GM18511 (cell line): ENCODE measurements around the gene GATA6.

ENCODE experiments used
- ATAC-seq: cut with Tn5 transposase; IDR thresholded peaks from one replicate; pipeline ENCODE4 v1.9.1; 2021; ENCODE audit warnings: mild to moderate bottlenecking, moderate library complexity; ENCODE audit not compliant: unreplicated experiment

GATA6 gene

GRCh38 chr18:22169011-22169888 is at the start of gene GATA6:
Gene GATA6, plus strand, starts transcription at chr18:22169589. Its CDS starts 1,556 bp downstream, at chr18:22171145.
- peak; percentile 62 for ATAC-seq

- ATAC-seq: no peak
Measured at GRCh38 chr18:22124970-22125369, 44.4 kb upstream of the GATA6 start.

- ATAC-seq: no peak
Measured at GRCh38 chr18:22128954-22129353, 40.4 kb upstream of the GATA6 start.

- ATAC-seq: no peak
Measured at GRCh38 chr18:22129778-22130177, 39.6 kb upstream of the GATA6 start.

DNA sequence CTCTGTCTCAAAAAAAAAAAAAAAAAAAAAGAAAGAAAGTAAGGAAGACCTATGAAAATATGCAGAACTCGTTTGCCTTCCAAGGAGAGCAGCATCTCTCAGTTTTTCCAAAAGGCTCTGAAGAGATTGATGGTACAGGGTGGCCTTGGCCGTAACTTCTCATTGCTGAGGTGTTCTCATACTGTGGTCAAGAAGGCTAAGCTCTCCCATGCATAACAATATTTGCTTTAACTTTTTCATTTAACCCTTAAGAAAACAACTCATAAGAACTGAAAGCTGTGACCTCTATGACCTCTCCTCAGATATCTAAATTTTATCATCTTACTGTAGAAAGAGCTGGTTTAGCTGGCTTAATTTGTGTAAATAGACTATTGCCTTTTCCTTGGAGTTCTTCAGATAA is 37.1 kb upstream of the GATA6 start:
- peak; percentile 65 for ATAC-seq

- peak; percentile 73 for ATAC-seq
Measured at GRCh38 chr18:22132763-22133162, 36.6 kb upstream of the GATA6 start.

- no peak for ATAC-seq
Measured at GRCh38 chr18:22136395-22136794, 33.0 kb upstream of the GATA6 start.

- ATAC-seq: no peak
Measured at GRCh38 chr18:22141211-22141610, 28.2 kb upstream of the GATA6 start.

DNA sequence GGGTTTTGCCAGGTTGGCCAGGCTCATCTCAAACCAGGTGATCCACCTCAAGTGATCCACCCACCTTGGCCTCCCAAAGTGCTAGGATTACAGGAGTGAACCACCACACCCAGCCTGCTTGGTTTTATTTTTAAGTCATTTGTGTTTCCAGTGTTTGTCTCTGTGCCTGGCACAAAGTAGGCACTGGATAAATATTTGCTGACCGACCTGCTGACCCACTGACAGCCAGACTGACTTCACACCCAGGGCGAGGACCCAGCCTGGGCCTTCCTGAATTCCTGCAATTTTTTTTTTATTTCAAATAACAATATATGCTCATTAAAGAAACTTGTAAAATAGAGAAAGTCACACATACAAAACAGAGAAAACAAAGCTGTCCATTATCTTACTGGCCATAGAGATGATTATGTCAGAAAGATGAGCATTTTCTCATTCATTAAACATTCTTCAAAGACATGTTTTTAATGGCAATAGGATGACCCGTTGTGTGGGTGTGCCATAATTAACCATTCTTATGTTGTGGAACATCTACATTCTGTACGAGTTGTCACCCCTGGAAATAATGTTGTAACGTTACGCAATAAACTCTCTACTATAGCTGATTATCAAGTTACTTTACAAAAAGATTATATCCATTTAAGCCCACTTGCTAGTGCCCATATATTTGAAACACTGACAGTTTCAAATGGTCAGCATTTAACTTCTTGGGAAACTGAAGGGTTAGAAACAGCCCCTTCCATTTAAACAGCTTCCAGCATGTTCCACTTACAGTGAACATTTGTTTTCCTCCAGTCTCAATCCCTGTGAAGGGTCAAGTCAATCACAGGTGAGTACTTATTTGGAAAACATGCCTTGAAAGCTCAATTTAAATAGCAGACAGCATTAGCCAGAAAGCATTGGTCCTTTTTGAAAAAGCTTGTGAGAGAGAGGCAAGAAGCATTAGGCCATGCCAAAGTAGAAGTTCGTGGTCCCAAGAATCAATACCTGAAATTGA is 25.7 kb upstream of the GATA6 start:
- no peak for ATAC-seq

DNA sequence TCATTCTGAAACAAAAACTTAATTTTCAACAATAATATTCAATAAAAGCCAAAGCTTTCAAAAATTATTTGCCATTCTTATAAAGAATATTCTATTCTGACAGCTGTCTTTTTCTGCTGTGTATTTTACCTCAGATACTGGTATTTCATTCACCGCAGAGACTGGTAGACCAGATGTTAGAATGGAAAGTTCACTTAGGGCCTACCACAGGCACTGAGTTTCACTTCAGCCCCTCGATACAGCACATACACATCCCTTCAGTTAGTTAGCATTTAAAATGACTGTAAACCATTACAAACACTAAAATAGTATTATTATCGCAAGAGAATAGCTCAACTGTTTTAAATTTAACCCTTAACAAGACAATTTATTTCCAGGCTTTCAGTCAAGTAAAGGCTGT is 24.2 kb upstream of the GATA6 start:
- ATAC-seq: no peak

- ATAC-seq: no peak
Measured at GRCh38 chr18:22149710-22150109, 19.7 kb upstream of the GATA6 start.

GRCh38 chr18:22152093-22152492 is 17.3 kb upstream of the GATA6 start:
- ATAC-seq: no peak

DNA sequence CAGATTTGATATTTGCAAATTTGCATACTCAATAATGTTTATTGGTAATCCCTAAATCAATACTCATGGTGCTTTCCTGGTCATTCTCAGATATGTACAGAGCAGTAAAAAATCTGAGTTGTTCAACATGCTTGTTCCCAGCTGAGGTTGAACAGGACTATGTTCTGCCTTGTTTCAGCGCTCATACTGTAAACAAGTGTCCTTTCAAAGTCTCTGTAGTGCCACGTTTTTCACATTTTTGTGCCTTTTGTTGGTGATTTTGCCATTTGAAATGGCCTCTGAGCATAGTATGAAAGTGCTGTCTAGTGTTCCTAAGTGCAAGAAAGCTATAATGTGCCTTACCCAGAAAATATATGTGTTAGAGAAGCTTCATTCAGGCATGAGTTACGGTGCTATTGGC is 16.0 kb upstream of the GATA6 start:
- no peak for ATAC-seq

GRCh38 chr18:22155584-22155983 is 13.8 kb upstream of the GATA6 start:
- no peak for ATAC-seq

DNA sequence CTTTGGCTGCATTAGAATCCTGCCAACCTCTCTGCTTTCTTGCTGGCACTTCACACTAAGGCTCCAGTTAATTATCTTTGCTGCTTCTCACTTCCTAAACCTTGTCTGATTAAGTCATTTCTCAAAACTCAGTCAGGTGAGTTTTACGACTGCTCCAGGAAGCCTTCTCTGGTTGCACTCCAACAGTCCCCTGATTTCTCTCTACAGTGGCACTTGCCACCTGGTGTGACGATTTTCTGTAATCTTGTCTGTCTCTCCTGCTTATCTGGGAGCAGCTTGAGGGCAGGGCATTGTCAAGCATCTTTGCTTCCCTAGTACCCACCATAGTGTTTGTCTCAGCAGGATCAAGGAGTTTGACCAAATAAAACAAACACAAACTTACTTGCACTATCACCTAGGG is 10.4 kb upstream of the GATA6 start:
- ATAC-seq: no peak

DNA sequence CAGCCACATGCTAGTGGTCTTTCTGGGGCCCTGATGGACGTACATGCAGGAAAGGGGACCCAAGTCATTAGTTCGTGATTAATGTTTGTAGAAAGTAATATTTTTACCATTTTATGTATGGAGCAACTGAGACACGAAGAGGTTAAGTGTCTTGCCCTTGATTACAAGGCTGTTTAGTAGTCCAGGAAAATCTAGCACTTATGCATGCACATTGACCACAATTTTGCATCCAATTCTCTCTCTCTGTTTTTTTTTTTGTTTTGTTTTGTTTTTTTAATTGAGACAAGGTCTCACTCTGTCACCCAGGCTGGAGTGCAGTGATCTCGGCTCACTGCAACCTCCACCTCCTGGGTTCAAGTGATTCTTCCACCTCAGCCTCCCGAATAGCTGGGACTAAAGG is 8.3 kb upstream of the GATA6 start:
- no peak for ATAC-seq

DNA sequence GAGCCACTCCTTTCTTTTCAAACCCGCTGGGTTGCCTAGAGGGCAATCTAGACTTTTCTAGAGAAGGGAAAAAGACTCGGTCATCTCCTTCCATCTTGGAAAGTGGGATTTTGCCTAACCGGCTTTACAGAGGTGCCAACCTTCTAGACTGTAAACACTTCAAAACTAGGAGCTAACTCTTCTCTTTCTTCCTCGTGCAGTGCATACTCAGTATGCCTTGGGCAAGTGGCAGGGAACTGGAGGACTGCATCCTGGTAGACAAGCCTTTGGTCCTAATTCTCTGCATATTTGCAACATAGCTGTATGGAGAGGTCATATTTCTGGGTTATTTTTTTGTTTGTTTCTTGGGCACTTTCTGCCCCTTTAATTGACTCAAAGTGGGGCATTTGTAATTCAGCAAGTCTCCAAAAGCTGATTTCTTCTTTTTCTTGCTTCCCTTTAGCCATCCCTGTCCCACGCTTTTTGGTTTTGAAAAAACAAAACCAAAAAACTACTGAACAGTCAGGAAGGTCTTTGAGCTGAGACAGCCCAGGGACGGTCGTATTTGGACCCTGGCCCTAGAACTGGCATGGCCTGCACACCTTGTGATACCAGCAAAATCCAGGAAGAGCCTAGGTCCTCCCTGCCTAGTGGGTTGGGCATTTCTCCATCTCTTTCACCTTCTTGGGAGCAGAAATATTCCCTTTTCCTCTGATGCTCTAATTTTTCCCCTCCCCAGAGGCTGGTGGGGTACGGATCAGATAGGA is 5.8 kb upstream of the GATA6 start:
- ATAC-seq: no peak

DNA sequence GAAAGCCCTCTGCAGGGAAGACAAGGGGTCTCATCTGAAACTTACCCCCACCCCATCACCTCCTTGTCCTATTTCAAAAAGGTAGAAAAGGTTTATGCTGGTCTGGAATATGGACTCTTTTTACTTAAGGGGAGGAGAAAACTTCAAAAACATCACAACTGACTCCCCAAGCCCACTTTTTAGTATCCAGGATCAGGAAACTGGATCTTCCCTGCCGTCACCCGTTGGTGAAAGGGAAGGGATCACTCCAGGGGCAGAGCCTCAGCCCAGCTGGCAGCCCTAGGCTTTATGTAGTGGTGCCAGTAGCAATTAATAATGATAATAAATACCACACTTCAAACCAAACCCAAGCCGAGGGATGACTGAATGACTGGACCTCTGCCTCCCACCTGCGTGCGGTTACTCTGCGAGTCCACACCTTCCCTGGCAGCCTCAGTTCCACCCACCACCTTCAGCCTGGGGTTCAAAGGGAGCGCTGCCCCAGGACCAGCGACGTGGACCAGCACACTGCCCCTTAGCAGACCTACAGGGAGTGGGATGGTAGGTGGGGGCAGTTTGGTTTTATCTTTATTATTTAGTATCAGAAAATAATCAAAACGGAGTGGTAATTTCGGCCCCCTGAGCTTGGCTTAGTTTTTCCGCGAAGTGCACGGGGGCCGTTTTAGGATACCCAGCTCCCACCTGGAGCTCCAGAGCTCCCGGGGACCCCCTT is 4.9 kb upstream of the GATA6 start:
- ATAC-seq: no peak

- no peak for ATAC-seq
Measured at GRCh38 chr18:22165049-22165602, 4.3 kb upstream of the GATA6 start.

GRCh38 chr18:22165603-22166068 is 3.8 kb upstream of the GATA6 start:
- ATAC-seq: no peak
